Astrocyte of the cerebellum (primary cell): ENCODE data around the gene THBS4.

Experiments used
- DNase-seq: peaks from one replicate; pipeline ENCODE4 v3.0.0-alpha.2; 2011; ENCODE audit warnings: low read depth
- H3K4me3 ChIP-seq: 2 replicates; pipeline ENCODE4 v1.5.1; 2011; ENCODE audit warnings: mild to moderate bottlenecking, low read depth, low read length, moderate library complexity
- in situ Hi-C: cut with HindIII; loops from 2 replicates; pipeline ENCODE4 v1.10.0; 2017; ENCODE audit warnings: low sequenced_read_pairs
- TF ChIP-seq, protein P1 (sequence below): IDR thresholded peaks from 2 replicates; pipeline ENCODE4 v1.5.1; 2012; ENCODE audit warnings: low read length, low read depth, moderate library complexity, mild to moderate bottlenecking; ENCODE audit errors: missing control alignments

THBS4 gene

GRCh38 chr5:80093796-80094195 lies 58.6 kb downstream of the THBS4 start:
- no peak overlapping the region for H3K4me3 ChIP-seq
- in situ Hi-C loops = no loop called here
- TF ChIP-seq, protein P1, sequence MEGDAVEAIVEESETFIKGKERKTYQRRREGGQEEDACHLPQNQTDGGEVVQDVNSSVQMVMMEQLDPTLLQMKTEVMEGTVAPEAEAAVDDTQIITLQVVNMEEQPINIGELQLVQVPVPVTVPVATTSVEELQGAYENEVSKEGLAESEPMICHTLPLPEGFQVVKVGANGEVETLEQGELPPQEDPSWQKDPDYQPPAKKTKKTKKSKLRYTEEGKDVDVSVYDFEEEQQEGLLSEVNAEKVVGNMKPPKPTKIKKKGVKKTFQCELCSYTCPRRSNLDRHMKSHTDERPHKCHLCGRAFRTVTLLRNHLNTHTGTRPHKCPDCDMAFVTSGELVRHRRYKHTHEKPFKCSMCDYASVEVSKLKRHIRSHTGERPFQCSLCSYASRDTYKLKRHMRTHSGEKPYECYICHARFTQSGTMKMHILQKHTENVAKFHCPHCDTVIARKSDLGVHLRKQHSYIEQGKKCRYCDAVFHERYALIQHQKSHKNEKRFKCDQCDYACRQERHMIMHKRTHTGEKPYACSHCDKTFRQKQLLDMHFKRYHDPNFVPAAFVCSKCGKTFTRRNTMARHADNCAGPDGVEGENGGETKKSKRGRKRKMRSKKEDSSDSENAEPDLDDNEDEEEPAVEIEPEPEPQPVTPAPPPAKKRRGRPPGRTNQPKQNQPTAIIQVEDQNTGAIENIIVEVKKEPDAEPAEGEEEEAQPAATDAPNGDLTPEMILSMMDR = peak; percentile 8
- no peak for DNase-seq

DNA sequence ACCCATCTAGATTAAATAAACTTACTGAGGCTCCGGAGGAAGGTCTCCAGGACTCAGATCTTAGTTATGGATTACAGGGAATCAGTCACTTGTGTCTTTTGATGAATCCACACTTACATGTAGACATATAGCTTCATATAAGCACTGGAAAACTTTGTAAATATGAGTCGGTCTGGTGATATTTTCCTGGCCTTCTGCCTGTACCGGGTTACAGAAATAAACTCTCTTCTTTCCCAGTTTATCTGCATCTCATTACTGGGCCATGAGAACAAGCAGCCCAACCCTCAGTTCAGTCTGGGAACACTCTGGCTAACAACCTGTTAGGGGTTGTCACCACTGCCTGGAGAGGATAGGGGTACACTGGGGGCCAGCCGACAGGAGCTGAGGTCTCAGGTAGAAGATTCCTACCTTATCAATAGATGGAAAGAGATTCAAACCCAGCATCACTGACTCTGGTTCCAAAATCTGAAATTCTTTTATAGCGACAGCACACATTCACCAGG lies 59.1 kb downstream of the THBS4 start:
- TF ChIP-seq, protein P1 = no peak
- in situ Hi-C loops = no loop called here
- H3K4me3 ChIP-seq = no peak overlapping the region
- DNase-seq = no peak

DNA sequence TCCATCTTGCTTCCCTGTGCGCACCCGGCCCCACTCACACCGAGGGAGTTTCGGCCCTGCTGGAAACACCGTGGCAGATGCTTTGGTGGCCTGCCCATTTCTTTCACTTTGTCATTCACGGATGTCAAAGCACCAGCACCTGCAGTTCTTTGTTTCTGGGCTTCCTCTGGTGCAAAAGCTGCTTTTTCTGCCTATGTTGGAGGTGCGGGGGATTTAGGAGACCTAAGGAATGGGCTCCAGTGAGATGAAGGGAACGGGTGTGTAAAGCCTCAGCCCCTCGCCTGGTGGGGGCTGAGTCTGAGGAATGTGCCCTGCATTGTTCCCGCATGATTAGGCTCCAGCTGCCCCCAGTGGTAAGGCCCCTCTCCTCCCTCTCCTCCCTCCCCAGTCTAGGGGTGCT lies 62.3 kb downstream of the THBS4 start:
- DNase-seq = no peak
- TF ChIP-seq, protein P1 = no peak
- in situ Hi-C loops = no loop called here
- H3K4me3 ChIP-seq = no peak overlapping the region

DNA sequence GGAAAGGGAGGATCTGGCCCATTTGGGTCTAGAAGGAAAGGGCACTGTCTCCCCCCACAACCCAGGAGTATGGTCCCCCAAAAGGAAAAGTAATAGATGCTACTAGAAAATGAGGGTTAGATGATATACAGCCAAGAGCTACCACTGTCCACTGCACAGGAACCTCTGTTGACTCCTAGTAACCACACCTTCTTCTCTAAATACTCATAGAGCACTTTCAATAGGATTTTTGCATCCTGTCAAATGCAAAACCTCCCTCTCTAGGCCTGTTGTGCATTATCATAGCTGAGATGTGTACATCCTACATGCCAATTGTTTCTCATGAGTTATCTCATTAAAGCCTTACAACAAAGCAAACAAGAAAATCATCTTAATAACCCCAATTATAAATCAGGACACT lies 66.8 kb downstream of the THBS4 start:
- in situ Hi-C loops = no loop called here
- TF ChIP-seq, protein P1 = no peak
- no peak overlapping the region for H3K4me3 ChIP-seq
- no peak for DNase-seq

DNA sequence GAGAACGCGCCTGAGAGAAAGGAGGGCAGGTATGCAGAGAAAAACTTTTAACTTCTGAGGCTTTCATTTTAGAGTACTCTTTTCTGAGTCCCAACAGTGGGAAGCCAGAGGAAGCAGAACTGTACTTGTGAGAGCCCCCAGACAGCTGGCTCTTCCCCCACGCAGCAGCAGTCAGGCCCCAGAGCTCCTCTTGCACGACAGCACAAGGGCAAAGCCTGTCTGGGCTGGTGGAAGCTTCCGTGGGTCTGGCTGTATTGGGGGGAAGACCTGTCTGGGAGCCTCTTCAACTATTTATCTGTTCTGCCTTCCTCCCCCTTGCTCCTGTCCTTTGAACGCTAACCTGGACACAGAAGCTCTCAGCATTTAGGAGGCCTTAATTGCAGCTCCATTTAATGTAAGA lies 68.2 kb downstream of the THBS4 start:
- no peak for DNase-seq
- TF ChIP-seq, protein P1 = no peak
- no peak overlapping the region for H3K4me3 ChIP-seq
- in situ Hi-C loops = no loop called here

DNA sequence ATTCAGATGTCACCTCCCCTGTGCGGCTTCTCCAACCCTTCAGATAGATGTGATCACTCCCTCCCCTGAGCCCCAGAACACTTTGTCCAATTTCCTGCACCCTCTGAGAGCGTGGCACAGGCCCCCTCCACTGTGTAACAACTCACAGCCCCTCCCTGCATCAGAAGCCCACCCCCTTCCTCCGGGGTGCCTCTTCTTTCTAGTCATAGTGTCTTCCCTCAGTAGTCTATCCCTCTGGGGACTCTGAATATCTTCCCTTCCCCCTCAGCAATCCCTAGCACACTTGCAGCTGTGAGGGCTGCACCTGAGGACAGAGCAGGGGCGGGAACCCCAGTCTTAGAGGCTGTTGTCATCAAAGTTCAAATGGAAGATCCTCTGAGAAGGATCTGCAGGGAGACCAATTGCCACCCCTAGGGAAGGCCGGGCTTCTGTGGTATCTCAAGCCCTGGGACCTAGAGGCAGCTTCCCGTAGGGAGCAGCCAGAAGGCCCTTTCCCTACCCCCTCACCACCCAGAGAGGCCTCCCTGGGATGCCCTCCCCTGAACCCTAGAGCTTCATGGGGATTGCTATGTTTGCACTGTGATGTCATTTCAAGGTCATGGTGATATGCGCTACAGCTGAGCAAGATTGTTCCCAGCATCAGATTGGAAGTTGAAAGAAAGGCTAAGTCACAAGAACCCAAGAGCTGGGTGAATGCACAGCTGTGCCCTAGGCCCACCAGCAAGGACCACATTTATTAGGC lies 70.7 kb downstream of the THBS4 start:
- TF ChIP-seq, protein P1 = no peak
- DNase-seq = no peak
- no peak overlapping the region for H3K4me3 ChIP-seq
- in situ Hi-C loops = no loop called here

- TF ChIP-seq, protein P1 = no peak
- in situ Hi-C loops = no loop called here
- DNase-seq = no peak
- H3K4me3 ChIP-seq = no peak overlapping the region
These were observed 71.8 kb downstream of the THBS4 start for GRCh38 chr5:80106916-80107315.
